Lower leg skin (tissue), 3 donors: Measurements from ENCODE around the gene ZNF862.

Experiments used
- CTCF ChIP-seq, 3 donors: fragments of 450-650 bp; IDR thresholded peaks; one replicate each; pipeline ENCODE4 v1.5.1; 2016; ENCODE audit warnings: antibody characterized with exemption in 3 of 3, mild to moderate bottlenecking in 3 of 3, moderate library complexity in 2 of 3
- POLR2A ChIP-seq, 2 donors: fragments of 450-650 bp; IDR thresholded peaks; one replicate each; pipeline ENCODE4 v1.6.1; 2016 to 2017; ENCODE audit warnings: antibody characterized with exemption in 2 of 2, mild to moderate bottlenecking in 1 of 2, moderate library complexity in 1 of 2

- TF ChIP-seq CTCF (IDR thresholded peaks at IDR 0.05), result no peak
- no peak for TF ChIP-seq POLR2A (IDR thresholded peaks at IDR 0.05)
Observed at GRCh38 chr7:149883048-149883438, 44.9 kb downstream of the ZNF862 start.
